Ecto neural progenitor cell (in vitro differentiated cells): ENCODE measurements around the gene FRMD4A.
"Not testable (repeated sequence)": the region's sequence is repeated elsewhere in the genome, so short reads cannot be mapped to it uniquely, and the experiment has no call there.

Experiments used
- DNase-seq: peaks from one replicate; pipeline ENCODE4 v3.0.0-alpha.2; 2018; ENCODE audit warnings: low spot score

The FRMD4A gene

GRCh38 chr10:14146501-14146900 lies 184.2 kb downstream of the FRMD4A start:
- DNase-seq = no peak

- DNase-seq = no peak
Observed at GRCh38 chr10:14146025-14146424, 184.7 kb downstream of the FRMD4A start.

GRCh38 chr10:14144451-14144850 lies 186.3 kb downstream of the FRMD4A start:
- DNase-seq = no peak

GRCh38 chr10:14142606-14143250 lies 188.0 kb downstream of the FRMD4A start:
- no peak for DNase-seq

- DNase-seq = no peak
Observed at GRCh38 chr10:14141283-14141682, 189.4 kb downstream of the FRMD4A start.

- DNase-seq = no peak
Observed at GRCh38 chr10:14137391-14137790, 193.3 kb downstream of the FRMD4A start.

GRCh38 chr10:14135196-14135595 lies 195.5 kb downstream of the FRMD4A start:
- DNase-seq = not testable (repeated sequence)

GRCh38 chr10:14134275-14134674 lies 196.4 kb downstream of the FRMD4A start:
- no peak for DNase-seq

- DNase-seq = no peak
Observed at GRCh38 chr10:14131261-14131960, 199.3 kb downstream of the FRMD4A start.

- DNase-seq = no peak
Observed at GRCh38 chr10:14129770-14130169, 201.0 kb downstream of the FRMD4A start.

- DNase-seq = no peak
Observed at GRCh38 chr10:14128519-14128918, 202.2 kb downstream of the FRMD4A start.

GRCh38 chr10:14126697-14127440 lies 203.9 kb downstream of the FRMD4A start:
- DNase-seq = no peak

- no peak for DNase-seq
Observed at GRCh38 chr10:14125564-14125963, 205.2 kb downstream of the FRMD4A start.

GRCh38 chr10:14124941-14125340 lies 205.8 kb downstream of the FRMD4A start:
- no peak for DNase-seq

- no peak for DNase-seq
Observed at GRCh38 chr10:14123139-14123538, 207.6 kb downstream of the FRMD4A start.

- no peak for DNase-seq
Observed at GRCh38 chr10:14120812-14121211, 209.9 kb downstream of the FRMD4A start.

GRCh38 chr10:14118953-14119352 lies 211.8 kb downstream of the FRMD4A start:
- no peak for DNase-seq

GRCh38 chr10:14116837-14117236 lies 213.9 kb downstream of the FRMD4A start:
- no peak for DNase-seq

GRCh38 chr10:14116021-14116420 lies 214.7 kb downstream of the FRMD4A start:
- no peak for DNase-seq

GRCh38 chr10:14114791-14115190 lies 215.9 kb downstream of the FRMD4A start:
- no peak for DNase-seq

- no peak for DNase-seq
Observed at GRCh38 chr10:14112056-14112455, 218.7 kb downstream of the FRMD4A start.

GRCh38 chr10:14111208-14111607 lies 219.5 kb downstream of the FRMD4A start:
- no peak for DNase-seq

- DNase-seq = no peak
Observed at GRCh38 chr10:14106828-14107227, 223.9 kb downstream of the FRMD4A start.
